ENCODE results near the gene NODAL.

NODAL gene

DNA sequence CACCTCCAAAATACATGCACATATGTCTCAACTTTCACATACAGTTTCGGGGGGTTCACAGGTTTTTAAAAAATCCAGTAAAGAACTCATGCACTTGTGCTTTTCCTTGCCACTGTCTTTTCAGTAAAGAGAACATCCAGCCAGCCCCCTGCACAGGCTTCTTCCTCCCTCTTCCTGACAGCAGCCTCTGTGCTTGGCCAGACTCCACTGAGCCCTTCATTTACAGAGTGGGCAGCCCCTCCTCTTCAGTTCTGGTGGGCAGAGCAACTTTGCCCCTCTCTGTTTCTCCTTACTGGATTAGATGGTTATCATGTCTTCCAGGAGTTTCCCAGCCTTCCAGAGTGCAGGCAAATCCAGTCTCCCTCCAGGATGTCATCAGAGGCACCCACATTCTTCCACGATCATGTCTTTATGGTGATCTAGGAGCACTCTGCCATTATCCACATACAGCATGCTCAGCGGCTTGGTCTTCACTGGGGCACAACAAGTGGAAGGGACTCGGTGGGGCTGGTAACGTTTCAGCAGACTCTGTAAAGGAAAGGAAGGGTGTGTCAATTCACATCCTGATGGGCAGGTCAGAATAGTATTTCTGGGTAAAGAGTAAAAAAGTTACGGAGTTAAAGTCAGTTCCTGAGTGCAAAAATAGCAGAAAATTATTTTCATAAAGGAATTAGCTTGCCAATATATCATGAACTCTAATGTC, 8.8 kb downstream of the NODAL start:
- no peaks in the 10 kb centered on the region for H3K9me3 ChIP-seq (ENCODE audit: severe bottlenecking)
- no peak overlapping the region for H3K4me3 ChIP-seq (ENCODE audit: low read depth, low read length)
- H3K27me3 ChIP-seq (ENCODE audit: insufficient read depth, low read depth, severe bottlenecking), result no peaks in the 10 kb centered on the region
- no peak for DNase-seq
- H3K36me3 ChIP-seq, result peaks cover 23% of the 10 kb centered on the region
- TF ChIP-seq, protein P1, sequence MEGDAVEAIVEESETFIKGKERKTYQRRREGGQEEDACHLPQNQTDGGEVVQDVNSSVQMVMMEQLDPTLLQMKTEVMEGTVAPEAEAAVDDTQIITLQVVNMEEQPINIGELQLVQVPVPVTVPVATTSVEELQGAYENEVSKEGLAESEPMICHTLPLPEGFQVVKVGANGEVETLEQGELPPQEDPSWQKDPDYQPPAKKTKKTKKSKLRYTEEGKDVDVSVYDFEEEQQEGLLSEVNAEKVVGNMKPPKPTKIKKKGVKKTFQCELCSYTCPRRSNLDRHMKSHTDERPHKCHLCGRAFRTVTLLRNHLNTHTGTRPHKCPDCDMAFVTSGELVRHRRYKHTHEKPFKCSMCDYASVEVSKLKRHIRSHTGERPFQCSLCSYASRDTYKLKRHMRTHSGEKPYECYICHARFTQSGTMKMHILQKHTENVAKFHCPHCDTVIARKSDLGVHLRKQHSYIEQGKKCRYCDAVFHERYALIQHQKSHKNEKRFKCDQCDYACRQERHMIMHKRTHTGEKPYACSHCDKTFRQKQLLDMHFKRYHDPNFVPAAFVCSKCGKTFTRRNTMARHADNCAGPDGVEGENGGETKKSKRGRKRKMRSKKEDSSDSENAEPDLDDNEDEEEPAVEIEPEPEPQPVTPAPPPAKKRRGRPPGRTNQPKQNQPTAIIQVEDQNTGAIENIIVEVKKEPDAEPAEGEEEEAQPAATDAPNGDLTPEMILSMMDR (IDR thresholded peaks at IDR 0.05; ENCODE audit: low read depth, low read length), result no peak
- H3K27ac ChIP-seq, result peak overlapping the region; percentile 82

DNA sequence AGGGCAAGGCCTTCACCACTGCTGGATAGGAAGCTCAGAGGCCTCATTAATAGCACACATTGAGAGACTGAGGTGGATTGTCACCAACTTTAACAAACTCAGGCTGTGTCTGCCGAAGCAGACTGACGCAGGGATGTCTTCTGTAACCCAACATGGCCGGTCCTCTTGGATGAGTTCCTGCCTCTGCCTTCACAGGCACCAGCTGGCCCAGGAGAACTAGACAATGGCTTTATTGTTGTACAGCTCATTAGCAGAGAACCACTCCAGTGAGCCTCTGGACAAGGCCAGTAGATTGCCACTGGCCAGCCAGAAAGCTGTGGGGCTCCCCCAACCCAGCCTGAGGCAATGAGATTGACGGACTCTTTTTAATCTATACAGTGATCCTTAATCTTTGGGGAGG, 9.4 kb downstream of the NODAL start:
- no peak overlapping the region for H3K4me3 ChIP-seq (ENCODE audit: low read depth, low read length)
- peak; percentile 38 for DNase-seq
- TF ChIP-seq, protein P1 (IDR thresholded peaks at IDR 0.05; ENCODE audit: low read depth, low read length), result no peak
- peak overlapping the region; percentile 82 for H3K27ac ChIP-seq
- no peaks in the 10 kb centered on the region for H3K27me3 ChIP-seq (ENCODE audit: insufficient read depth, low read depth, severe bottlenecking)
- peaks cover 28% of the 10 kb centered on the region for H3K36me3 ChIP-seq
- H3K9me3 ChIP-seq (ENCODE audit: severe bottlenecking), result no peaks in the 10 kb centered on the region

DNA sequence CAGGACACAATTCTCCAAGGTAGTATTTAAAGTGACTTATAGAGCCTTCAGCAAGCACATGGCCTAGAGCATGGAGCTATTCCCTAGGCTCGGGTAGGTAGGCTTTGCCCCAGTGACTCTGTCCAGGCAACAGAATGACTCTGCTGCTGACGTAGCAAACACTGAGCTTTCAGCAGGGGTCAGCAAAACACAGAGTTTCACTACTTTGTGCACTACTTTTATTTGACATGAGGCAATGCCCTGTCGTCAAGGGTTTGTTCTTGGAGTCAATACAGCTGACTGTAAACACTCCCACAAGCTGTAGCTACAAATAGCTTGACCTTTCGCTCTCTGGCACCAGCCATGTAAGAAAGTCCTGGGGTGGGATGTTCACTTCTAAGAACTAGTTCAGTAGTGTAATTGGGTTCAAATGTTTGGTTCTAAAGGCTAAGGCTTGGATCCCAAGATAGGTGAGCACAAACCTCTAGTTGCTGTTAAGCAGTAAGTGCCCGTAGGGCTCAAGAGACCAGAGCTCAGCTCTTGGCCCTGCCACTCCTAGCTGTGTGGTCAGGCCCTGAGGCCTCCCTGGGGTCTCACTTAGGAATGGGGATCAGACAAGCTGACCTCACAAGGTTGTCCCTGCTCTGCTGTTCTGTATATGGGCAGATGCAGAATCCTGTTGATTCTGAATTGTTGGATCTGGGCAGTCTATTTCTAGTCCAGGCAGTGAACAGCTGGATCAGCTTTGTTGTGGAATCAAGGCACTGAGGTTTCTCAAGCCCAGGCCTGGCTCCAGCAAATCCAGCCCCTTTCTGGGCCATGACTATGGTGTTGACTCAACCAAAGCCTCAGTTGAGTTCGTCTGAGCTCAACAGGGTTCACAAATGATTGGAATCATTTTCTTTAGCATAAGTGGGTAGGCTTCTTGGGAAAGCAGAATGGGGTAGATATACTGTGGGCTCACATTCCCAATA, 10.7 kb downstream of the NODAL start:
- TF ChIP-seq, protein P1 (IDR thresholded peaks at IDR 0.05; ENCODE audit: low read depth, low read length), result 0 out of 2 replicates have a peak, but pooled peaks have one; percentile 4
- peak overlapping the region; percentile 82 for H3K27ac ChIP-seq
- no peak for DNase-seq
- H3K9me3 ChIP-seq (ENCODE audit: severe bottlenecking), result no peaks in the 10 kb centered on the region
- H3K36me3 ChIP-seq, result peaks cover 40% of the 10 kb centered on the region
- H3K4me3 ChIP-seq (ENCODE audit: low read depth, low read length), result no peak overlapping the region
- H3K27me3 ChIP-seq (ENCODE audit: insufficient read depth, low read depth, severe bottlenecking), result no peaks in the 10 kb centered on the region

DNA sequence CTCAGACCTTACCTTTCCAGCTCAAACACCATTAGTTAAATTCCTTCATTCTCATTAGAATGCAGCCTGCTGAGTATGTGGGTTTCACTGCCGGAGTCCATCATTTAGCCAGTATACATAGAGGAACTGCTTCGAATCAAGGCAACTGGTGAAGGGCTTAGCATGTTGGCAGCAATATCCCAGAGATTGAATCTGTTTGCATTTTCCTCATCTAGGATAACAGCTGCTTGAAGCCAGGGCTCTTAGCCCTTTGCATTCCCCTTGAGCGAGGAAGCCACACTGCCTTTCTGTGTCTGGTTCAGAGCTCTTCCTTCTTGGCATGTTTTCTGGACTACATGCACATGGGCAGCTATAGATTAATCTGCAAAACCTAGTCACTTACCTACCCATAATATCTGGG, 14.7 kb downstream of the NODAL start:
- Histone ChIP-seq H3K9me3 (ENCODE audit: severe bottlenecking) (no peaks in the 10 kb centered on the region), H3K36me3 (peaks cover 69% of the 10 kb centered on the region), H3K27me3 (ENCODE audit: insufficient read depth, low read depth, severe bottlenecking) (no peaks in the 10 kb centered on the region), H3K4me3 (ENCODE audit: low read depth, low read length) (no peak overlapping the region), H3K27ac (no peak overlapping the region)
- no peak for DNase-seq
- TF ChIP-seq, protein P1 (IDR thresholded peaks at IDR 0.05; ENCODE audit: low read depth, low read length), result no peak

DNA sequence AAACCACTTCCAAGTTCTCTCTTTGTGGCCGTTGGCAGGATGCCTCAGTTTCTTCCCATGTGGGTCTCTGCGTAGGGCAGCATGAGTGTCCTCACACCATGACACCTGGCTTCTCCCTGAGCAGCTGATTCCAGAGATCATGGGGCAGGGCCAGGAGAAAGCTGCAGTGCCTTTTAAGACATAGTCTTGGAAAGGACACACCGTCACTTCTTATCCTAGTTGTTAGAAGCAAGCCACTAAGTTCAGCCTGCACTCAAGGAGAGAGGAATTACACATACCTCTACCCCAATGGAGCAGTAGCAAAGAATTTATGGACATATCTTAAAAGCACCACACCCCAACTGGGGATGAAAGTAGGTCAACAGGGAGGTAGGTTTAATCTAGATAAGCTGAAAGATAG, 16.4 kb downstream of the NODAL start:
- no peak for DNase-seq
- TF ChIP-seq, protein P1 (IDR thresholded peaks at IDR 0.05; ENCODE audit: low read depth, low read length), result no peak
- Histone ChIP-seq H3K4me3 (ENCODE audit: low read depth, low read length) (no peak overlapping the region), H3K9me3 (ENCODE audit: severe bottlenecking) (no peaks in the 10 kb centered on the region), H3K36me3 (peaks cover 82% of the 10 kb centered on the region), H3K27ac (no peak overlapping the region), H3K27me3 (ENCODE audit: insufficient read depth, low read depth, severe bottlenecking) (no peaks in the 10 kb centered on the region)
